CD4-positive, alpha-beta T cell treated with Interleukin-15 for 1 hour (primary cell): Measurements from ENCODE around the gene TTI1.
"Not testable (repeated sequence)": the region's sequence is repeated elsewhere in the genome, so short reads cannot be mapped to it uniquely, and the experiment has no call there.

Experiments
- DNase-seq: peaks from one replicate; pipeline ENCODE4 v3.0.0-alpha.2; 2020

Gene TTI1

DNA sequence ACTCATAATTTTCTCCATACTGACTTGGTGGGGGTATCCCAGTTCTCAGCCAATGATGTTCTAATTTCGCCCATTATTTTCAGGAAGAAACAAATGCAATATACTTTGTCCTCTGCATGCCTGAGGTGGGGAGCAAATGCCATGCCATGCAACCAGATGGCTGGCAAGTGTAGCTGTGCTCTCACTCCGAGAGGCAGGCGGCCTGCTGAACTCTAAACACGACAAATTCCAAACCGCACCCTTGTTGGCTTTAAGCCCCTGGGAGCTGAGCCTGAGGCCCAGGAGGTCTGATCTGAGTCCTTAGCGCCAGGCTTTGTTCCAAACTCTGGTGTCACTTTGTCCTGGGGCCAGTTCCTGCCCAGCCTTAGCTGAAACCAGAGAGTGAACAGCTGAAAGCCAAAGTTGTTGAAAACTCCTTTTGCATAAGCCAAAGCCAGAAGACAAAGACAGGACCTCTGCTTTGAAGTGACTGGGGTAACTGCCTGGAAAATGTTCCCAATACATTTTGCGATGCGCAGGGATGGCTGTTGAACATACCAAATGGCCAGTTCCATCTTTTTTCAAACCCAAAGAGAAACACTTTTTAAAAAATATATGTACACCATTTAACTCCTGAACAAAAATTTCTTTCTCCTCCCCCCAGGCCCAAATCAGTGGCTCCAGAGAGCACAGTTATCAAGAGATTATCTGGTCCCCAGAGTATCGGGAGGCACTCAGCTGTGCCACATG, 46.2 kb downstream of the TTI1 start:
- no peak for DNase-seq

DNA sequence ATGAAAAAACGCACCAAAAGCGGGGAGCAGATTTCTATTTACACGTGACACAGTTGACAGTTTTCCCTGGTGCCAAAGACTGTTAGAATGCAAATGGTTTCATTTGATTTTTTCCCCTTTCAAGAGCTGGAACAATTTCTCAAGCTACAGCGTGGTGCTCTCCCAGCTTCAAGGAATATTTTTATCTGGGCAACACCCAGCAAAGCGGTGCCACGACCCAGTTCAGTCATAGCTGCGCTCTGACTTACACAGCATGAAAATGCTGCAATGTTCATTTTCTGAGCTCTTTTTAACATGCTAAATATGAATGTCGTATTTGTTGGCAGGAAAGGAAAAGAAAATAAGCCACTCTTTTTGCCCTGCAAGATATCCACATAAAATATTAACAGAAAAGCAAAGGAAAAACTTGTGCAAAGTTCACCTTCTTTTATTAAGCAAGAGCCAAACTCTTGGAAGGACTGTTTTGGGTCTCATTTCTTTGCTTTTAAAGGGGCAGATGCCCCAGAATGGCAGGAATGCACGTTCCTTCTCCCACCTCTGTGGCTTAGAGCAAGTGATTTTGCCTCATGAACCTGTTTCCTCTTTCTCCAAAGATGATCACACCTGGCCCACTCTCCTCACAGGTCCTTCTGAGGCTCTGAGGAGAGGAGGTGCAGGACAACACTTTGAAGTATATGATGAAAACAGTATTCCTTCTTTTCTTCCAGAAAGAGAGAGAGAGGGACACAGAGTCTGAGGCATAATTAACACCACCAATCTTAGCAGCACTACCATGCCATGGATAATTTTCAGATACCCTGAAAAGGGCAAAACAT, 47.0 kb downstream of the TTI1 start:
- DNase-seq = no peak

DNA sequence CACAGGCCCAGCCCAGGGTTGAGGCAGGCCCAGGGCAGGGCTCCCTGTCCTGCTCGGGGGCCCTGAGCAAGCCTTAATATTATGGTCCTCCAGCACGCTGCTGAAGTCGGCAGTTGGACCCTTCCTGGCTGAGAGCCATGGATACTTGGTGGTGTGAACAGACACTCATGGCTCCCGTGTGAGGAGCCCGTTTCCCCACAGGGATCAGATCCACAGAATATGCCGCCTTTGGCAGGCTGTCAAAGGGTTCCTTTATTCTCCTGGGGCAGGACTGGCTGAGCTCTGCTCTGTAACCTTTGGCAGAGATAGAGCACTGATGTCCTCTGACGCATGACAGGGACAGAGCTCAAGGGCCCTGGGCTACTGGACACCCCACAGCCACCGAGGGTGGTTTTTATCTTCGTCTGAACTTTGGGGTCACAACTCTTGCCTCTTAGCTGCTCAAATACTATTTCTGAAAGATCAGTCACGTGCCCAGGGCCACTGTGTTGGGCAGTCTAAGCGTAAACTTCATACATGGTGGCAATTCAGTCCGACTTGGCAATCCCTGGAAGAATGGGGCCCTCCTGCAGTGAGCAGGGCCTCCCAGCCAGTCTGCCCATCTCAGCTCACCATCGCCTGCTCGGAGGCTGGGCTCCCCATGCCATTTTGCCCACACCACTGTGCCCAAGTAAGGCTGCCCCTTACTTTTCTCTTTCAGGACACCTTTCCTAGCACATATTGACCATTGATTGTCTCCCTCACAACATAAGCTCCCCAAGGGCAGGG, 49.1 kb downstream of the TTI1 start:
- DNase-seq = no peak

DNA sequence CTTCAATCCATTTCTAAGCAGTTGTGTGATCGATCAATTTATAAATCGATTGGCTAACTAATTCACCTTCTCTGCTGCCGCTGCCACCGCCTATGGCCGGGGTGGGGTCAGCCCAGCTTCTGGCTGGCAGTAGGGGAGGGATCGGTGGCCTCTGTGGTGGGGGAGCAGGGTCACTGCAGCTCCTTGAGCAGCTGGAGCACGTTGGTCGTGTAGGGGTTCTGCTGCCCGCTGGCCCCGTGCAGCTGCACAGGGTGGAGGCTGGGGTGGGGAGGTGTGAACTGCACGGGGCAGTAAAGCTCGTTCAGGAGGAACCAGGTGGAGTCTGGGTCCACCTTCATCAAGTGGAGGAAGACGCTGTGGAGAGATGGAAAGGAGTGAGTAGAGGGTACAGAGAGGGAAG, 50.0 kb downstream of the TTI1 start:
- DNase-seq = no peak

DNA sequence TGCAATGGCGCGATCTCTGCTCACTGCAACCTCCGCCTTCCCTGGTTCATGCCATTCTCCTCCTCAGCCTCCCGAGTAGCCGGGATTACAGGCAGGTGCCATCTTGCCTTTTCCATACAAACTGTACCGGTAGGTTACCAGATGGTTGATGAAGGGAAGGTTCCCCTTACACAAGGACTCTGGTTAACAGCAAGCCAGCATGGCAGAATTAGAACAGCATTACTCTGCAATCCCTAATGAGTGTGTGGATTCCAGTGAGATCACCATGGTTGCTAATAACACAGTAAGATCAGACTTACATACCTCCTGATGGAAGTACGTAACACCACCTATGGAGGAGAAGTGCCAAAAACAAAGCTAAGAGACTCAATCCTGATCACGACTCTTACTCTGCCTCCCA, 51.7 kb downstream of the TTI1 start:
- no peak for DNase-seq

DNA sequence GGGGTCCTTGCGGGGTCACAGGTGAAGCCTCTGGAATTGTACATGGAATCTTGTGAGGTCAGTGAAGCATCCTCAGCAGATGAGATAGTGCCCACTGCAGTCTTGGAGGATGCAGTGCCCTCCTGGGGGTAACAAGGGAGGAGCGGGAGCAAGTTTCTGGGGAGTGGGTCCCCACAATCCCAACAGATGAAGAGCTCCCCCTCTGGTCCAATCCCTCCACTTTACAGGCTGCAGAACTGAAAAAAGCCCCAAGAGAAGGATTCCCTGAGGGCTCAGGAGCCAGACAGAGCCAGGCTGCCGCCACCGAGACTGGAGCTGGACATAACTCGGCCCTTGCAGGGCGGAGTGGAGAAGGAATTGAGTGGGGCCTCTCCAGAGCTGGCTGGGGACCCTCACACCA, 52.4 kb downstream of the TTI1 start:
- no peak for DNase-seq

DNA sequence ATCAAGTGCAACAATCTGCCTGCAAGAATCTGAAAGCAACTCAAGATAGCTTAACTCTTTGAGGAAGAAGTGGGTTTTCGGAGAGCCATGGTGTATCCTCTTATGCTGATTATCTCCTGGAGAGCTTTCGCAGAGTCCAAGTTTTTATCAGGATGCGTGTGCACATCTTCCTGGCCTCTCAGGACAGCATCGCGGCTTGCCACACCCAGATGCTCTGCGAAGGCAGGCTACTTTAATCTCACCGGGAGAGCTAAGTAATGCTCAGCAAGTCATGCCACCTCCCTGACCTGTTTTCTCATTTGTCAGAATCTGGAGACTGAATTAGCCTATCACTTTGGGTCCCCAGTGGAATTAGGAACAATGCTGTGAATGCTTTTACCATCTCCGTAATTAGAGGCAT, 52.9 kb downstream of the TTI1 start:
- DNase-seq = no peak

DNA sequence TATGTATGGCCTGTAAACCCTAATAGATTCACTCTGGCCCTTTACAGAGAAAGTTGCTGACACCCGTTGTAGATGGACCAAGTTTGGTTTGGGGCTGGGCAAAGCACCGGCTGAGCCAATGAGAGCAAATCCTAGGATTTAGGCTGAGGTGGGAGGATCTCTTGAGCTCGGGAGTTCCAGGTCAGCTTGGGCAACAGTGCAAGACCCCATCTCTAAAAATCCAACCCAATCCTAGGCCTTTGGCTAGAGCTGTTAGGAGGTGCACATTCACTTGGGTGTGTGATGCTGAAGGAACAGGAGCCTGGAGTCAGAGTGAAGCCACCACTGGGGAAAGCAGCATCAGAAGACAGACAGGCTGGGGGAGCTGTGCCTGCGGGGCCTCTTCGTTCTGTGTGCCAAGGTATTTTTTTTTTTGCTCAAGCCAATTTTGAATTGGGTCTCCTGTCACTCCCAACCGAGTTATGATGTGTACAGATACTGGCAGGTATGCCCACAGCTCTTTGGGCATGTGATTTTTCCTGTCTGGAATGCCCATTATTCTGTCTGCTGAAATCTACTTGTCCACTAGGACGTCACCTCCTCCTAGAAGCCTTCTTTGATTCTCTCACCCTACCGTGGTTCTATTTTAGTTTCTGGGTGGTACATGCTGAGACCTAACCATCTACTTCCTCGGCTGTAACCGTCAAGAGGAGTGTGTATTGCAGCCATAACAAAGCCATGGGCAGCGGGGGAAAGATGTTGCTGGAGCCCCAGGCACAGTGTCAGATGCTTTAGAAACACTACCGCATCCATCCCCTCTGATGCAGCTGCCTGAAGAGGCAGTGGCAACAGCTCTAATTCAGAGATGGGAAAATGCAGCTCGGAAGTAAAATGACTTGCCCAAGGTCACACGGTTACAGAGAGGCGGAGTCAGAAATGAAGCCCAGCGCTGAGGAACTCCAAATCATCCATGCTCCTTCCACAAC, 54.0 kb downstream of the TTI1 start:
- DNase-seq = no peak

DNA sequence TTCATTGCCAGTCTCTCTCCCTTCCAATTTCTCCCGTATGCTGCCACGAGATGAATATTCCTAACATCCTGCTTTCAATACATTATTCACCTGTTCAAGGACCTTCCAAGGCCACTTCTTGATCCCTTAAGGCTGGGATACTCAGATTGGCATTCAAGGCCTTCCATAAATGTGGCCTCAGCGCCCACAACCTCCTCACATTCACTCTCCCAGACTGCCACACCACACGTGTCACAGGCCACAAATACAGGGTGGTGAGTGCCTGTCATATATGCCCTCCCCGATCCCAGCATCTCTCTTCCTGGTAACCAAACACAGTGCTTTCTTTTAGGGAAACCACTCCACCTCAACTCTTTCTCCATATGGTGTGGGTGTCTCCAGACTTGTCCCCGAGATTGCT, 55.5 kb downstream of the TTI1 start:
- no peak for DNase-seq

DNA sequence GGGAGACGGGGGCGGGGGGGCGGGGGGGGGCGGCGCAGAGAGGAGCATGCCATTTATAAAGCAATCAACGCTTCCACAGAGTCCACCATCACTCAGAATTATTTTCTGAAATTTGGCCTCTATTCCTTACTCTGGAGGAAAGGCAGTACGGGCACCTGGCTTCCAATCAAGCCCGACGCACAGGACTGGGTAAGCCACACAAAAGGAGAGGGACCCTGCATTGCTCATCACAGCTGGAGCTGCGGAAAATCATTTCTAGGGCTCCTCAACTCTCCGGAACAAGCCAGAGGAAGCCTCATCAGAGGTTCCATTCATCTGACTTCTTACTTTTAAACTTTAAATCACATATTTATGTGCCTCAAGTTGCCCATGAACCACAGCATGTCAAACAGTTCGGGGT, 55.9 kb downstream of the TTI1 start:
- no peak for DNase-seq

DNA sequence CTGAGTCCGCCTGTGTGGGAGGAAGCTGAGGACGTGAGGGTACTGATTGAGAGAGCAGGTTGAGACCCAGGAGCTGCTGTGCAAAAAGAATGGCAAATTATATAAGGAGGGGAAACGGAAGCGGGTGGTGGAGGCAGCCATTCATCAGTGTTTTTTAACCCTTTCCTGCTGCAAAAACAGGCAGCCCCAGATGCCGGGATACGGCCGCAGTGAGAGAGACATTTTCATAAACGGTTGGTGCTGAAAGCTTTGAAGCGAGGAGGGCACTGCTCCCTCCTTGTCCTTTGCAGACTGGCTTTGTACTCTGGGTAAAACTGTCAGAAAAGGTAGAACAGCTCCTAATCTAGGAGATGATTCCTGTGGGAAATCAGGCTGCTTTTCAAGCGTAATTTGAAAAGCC, 56.4 kb downstream of the TTI1 start:
- no peak for DNase-seq

DNA sequence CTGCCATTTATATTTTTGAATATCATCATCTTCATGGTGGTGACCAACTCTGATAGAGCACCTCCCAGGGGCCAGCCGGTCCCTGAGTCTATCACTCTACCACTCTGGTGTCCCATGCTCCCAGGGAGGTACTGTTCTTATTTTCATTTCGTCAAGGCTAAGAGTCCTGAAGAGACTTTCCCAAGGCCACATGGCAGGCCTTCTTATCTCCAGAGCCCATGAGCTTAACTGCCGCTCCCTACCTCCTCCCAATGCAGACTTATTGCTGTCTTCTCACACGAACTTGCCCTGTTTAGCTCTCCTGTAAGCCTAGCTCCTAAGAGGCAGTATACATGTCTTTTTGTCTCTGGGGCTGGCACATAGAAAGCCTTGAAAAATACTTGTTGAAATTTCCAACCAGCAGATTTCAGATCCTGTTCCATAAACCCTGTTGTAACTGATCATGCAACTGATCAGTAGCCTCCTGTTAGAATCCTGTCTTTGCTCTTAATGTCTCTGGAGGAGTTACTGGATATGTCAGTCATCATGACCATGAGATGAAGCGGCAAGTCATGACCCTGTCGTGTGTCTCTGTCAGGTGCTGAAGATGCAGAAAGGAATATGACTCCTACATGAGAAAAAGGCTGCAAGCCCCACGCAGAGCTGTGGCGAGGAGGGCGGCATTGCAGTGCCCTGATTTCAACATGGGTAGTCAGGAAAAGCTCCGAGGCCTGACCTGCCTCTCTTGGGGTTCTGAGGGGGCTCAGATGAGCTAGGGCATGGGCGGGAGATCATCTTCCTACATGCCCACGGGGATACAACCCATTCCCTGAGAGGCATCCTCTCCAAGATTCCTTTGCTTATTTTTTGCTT, 60.0 kb downstream of the TTI1 start:
- DNase-seq = no peak

DNA sequence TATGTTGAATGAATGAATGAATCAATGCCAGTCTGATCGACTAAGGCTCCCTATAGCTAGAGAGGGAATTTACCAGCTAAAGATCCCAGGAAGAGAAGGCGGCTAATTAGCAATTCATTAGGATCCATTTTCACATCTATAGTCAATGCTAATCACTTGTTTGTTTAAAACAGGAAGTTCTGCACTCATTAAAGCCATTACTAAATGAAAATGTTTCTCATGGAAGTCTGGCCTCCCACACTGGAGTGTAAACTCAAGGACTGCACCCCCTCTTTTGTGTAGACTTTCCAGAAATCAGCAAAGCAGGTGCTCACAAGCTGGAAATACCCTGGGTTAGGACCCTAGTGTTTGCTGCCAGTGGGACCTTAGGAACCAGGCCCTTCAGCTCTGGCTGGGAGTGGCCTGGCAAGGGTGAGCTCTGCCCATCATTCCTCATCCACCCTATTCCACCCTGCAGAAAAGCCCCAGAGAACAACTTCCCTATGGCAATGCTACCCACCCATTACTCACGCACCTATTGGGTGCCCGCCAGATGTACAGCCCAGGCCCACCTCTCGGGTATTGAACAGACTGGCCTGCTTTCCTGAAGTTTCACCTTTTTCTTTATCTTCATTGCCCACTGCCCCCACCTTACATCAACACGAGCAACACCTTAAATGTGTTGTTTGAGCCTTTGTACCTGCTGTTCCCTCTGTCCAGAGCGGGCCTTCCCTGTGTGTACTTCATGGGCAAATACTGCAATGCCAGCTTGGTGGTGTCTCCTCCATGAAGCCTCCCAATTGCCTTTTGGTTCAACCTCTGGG, 60.8 kb downstream of the TTI1 start:
- DNase-seq = no peak

DNA sequence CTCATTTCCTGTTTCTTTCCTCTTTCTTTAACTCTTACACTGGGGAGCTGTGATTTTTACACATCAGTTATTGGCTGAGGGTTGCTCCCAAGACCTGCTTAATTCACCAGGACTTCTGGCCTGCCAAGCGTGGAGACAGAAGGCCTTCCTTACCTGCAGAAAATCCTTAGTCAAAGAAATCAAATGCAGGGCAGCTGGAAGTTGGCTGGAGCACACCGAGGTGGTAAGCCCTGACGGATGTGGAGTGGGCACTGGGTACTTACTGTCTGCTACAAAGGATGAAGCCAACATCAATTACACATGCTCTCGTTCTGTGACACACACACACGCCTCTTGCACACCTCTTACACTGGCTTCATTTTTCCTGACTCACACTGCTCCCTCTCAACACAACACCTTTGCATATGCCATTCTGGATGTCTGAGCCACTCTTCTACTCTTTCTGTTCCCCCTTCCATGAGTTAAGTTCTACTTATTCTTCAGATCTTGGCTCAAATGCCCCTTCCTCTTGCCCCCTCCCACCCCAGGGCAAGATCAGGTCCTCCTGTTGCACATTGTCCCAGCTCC, 61.6 kb downstream of the TTI1 start:
- no peak for DNase-seq

DNA sequence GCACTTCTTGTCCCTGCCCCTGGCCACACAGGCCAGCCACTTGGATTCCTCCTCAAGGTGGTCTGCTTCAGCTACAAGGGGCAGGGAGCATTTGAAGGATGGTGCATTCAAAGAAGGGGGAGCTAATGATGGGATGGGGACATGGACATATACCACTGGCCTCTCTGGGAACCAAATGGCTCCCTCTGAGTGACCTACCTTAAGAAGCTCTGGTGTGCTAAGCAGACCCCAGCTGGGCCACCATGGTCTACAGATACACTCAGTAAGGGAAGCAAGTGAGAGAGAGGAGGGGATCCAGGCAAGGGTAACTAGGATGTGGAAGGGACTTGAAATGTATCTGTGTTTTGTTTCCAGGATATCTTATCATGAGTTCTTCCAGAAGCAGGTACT, 62.4 kb downstream of the TTI1 start:
- DNase-seq = no peak

DNA sequence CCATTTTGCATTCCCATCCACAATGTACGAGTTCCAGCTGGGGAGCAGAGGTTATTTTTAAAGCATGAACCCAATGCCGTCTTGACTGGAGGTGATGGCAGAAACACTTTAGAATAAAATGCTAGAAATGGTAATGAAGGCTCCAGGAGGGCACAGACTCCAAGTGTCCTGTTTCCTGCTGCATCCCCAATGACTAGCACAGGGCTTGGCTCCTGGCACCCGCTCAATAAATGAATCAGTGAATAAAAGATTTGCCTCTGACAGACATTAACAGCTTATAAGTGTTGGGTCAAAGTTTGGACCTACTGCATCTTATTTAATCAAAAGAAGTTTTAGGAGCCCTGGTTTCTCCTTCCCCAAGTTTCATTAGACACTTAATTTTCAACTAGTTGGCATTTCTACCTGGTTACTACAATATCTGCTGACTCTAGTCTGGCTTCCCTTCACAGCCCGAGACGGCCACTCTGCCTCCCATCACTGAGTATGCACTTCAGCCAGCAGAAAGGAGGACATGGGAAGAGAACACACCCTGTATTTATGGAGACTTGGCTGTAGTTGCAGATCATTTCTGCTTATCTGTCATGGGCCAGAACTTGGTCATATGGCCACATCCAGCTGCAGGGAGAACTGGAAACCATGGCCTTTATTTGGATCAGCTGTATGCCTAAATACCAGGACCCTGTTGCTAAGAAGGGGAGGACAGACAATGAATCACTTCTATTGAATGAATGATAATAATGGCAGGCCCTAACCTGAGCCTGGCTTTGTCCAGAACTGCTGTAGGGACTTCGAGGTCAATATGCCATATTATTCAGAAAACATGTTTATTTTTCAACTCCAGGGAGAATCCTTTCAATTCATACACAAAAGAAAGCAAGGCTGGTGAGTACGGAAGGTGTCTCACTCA, 63.1 kb downstream of the TTI1 start:
- no peak for DNase-seq

DNA sequence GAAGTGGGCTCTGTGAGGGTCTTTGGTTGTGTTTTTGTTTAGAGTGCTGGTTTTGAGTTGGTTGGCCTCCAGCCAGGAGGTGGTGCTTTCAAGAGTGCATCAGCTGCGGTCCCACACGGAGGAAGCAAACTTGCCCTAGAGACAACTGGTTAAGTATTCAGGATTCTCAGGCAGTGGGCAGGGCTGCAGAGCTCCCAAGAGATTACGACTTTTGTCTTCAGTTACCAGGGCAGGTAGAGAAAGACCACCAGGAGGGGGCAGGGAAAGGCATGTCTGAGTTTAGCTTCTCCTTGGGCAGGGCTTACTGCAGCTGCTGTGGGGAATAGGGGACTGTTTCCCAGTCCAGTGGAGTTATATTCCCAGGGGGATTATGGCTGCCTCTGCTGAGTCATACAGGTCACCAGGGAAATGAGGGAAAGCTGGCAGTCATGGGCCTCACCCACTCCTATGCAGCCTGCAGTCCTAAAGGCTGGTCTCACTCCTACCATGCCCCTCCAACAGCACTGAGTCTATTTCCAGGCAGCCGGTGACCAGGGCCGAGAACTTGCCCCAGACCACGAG, 64.3 kb downstream of the TTI1 start:
- DNase-seq = no peak

DNA sequence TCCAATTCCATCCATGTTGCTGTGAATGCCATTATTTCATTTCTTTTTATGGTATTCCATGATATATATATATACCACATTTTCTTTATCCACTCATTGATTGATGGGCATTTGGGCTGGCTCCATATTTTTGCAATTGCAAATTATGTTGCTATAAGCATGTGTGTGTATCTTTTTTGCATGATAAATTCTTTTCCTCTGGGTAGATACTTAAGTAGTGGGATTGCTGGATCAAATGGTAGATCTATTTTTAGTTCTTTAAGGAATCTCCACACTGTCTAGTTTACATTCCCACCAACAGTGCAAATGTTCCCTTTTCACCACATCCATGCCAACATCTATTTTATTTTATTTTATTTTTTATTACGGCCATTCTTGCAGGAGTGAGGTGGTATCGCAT, 69.8 kb downstream of the TTI1 start:
- not testable (repeated sequence) for DNase-seq

DNA sequence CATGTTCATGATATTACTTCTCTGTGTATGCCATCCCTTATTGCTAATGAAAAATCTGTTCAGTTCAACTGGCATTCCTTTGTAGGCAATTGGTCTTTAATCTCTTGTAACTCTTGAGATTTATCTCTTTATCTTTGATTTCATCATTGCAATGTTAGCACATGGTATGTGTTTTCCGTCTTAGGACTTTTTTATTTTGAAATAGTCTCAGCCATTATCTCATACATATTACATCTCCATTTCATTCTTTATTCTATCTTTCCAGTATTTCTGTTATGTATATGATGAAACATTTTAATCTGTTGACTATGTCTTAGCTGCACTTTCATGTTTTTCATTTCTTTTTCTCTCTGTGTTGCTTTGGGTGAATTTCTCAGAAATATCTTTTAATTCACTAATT, 72.2 kb downstream of the TTI1 start:
- DNase-seq = no peak
